Astrocyte (in vitro differentiated cells and primary cell): ENCODE results near the gene SP9. TPM values are rescaled to one million over a fixed set of nuclear protein-coding genes. Genes with fewer than 3 reads are reported as not detected.
"Not testable (repeated sequence)": the region's sequence is repeated elsewhere in the genome, so short reads cannot be mapped to it uniquely, and the experiment has no call there.

ENCODE experiments used
- DNase-seq: peaks from one replicate; pipeline ENCODE4 v3.0.0-alpha.2; 2010; ENCODE audit warnings: low read depth
- FAIRE-seq: peaks from 2 replicates; lab custom pipeline; 2011; peaks lifted over from hg19 to GRCh38; lab: Jason Lieb, UNC
- H2AFZ ChIP-seq: 2 replicates; pipeline ENCODE4 v1.6.0; 2012; ENCODE audit warnings: low read depth, low read length, inconsistent platforms
- H3K27ac ChIP-seq: 2 replicates; pipeline ENCODE4 v1.5.1; 2011; ENCODE audit warnings: low read depth, low read length, inconsistent platforms
- H3K27me3 ChIP-seq: 2 replicates; pipeline ENCODE4 v1.6.0; 2011; ENCODE audit warnings: low read length, inconsistent platforms; ENCODE audit not compliant: insufficient read depth
- H3K36me3 ChIP-seq: 2 replicates; pipeline ENCODE4 v1.5.1; 2011; ENCODE audit warnings: low read length, inconsistent platforms; ENCODE audit not compliant: insufficient read depth
- H3K4me1 ChIP-seq: 2 replicates; pipeline ENCODE4 v1.5.1; 2011; ENCODE audit warnings: low read length, inconsistent platforms; ENCODE audit not compliant: insufficient read depth
- H3K4me2 ChIP-seq: 2 replicates; pipeline ENCODE4 v1.6.0; 2012; ENCODE audit warnings: low read length, inconsistent platforms
- H3K4me3 ChIP-seq: 2 replicates; pipeline ENCODE4 v1.5.1; 2011; ENCODE audit warnings: low read depth, mild to moderate bottlenecking, low read length, inconsistent platforms; ENCODE audit not compliant: insufficient read depth
- H3K79me2 ChIP-seq: 2 replicates; pipeline ENCODE4 v1.6.0; 2012; ENCODE audit warnings: mild to moderate bottlenecking, low read length, inconsistent platforms; ENCODE audit not compliant: insufficient read depth
- H3K9ac ChIP-seq: 2 replicates; pipeline ENCODE4 v1.6.0; 2012; ENCODE audit warnings: mild to moderate bottlenecking, low read length, inconsistent platforms
- H3K9me3 ChIP-seq: 2 replicates; pipeline ENCODE4 v1.5.1; 2012; ENCODE audit warnings: low read depth, mild to moderate bottlenecking, low read length, inconsistent platforms; ENCODE audit not compliant: insufficient read depth
- H4K20me1 ChIP-seq: 2 replicates; pipeline ENCODE4 v1.6.0; 2012; ENCODE audit warnings: low read length, inconsistent platforms; ENCODE audit not compliant: insufficient read depth
- H3K27ac Mint-ChIP-seq: one replicate; pipeline ENCODE4 v1.8.0; 2021; ENCODE audit warnings: mild to moderate bottlenecking, mixed read lengths; ENCODE audit not compliant: unreplicated experiment
- H3K27me3 Mint-ChIP-seq: one replicate; pipeline ENCODE4 v1.8.0; 2021; ENCODE audit warnings: low read depth, mixed read lengths; ENCODE audit not compliant: unreplicated experiment
- H3K36me3 Mint-ChIP-seq: one replicate; pipeline ENCODE4 v1.8.0; 2021; ENCODE audit warnings: low read depth, mixed read lengths; ENCODE audit not compliant: unreplicated experiment
- H3K4me1 Mint-ChIP-seq: one replicate; pipeline ENCODE4 v1.8.0; 2021; ENCODE audit warnings: low read depth, mixed read lengths; ENCODE audit not compliant: unreplicated experiment
- H3K4me3 Mint-ChIP-seq: one replicate; pipeline ENCODE4 v1.8.0; 2021; ENCODE audit warnings: mild to moderate bottlenecking, moderate library complexity, mixed read lengths; ENCODE audit not compliant: unreplicated experiment
- H3K9me3 Mint-ChIP-seq: one replicate; pipeline ENCODE4 v1.8.0; 2021; ENCODE audit warnings: mild to moderate bottlenecking, mixed read lengths; ENCODE audit not compliant: unreplicated experiment
- EZH2 ChIP-seq: IDR thresholded peaks from 2 replicates; pipeline ENCODE4 v1.6.1; 2012; ENCODE audit warnings: mild to moderate bottlenecking, low read length, inconsistent platforms; ENCODE audit not compliant: insufficient read depth
- total RNA-seq: library from RNA; stranded (reverse); gene quantifications from 2 replicates; pipeline ENCODE4 v1.2.1, GENCODE V29; 2021
- TF ChIP-seq, protein P1 (sequence below): IDR thresholded peaks from 2 replicates; pipeline ENCODE4 v1.5.1; 2011; ENCODE audit warnings: low read depth, mild to moderate bottlenecking, inconsistent platforms, low read length, moderate library complexity; ENCODE audit not compliant: insufficient read depth

Gene SP9
- total RNA-seq, 1 donor from 2014 or later: not detected

- DNase-seq: no peak
- no peaks in the 10 kb centered on the region for H3K27me3 ChIP-seq
- no peaks in the 10 kb centered on the region for H3K4me1 ChIP-seq
- no peak overlapping the region for H3K4me3 ChIP-seq
- Mint-ChIP-seq H3K9me3 (no peaks in the 10 kb centered on the region), H3K27ac (no peak overlapping the region), H3K4me1 (no peaks in the 10 kb centered on the region), H3K27me3 (no peaks in the 10 kb centered on the region), H3K36me3 (no peaks in the 10 kb centered on the region), H3K4me3 (no peak overlapping the region)
- no peak overlapping the region for H3K27ac ChIP-seq
- no peak for FAIRE-seq
- no peaks in the 10 kb centered on the region for H3K9me3 ChIP-seq
- H3K4me2 ChIP-seq: no peak overlapping the region
- no peak overlapping the region for H3K9ac ChIP-seq
- no peak overlapping the region for H2AFZ ChIP-seq
- no peak for TF ChIP-seq EZH2
- TF ChIP-seq, protein P1, sequence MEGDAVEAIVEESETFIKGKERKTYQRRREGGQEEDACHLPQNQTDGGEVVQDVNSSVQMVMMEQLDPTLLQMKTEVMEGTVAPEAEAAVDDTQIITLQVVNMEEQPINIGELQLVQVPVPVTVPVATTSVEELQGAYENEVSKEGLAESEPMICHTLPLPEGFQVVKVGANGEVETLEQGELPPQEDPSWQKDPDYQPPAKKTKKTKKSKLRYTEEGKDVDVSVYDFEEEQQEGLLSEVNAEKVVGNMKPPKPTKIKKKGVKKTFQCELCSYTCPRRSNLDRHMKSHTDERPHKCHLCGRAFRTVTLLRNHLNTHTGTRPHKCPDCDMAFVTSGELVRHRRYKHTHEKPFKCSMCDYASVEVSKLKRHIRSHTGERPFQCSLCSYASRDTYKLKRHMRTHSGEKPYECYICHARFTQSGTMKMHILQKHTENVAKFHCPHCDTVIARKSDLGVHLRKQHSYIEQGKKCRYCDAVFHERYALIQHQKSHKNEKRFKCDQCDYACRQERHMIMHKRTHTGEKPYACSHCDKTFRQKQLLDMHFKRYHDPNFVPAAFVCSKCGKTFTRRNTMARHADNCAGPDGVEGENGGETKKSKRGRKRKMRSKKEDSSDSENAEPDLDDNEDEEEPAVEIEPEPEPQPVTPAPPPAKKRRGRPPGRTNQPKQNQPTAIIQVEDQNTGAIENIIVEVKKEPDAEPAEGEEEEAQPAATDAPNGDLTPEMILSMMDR: no peak
- no peaks in the 10 kb centered on the region for H4K20me1 ChIP-seq
- H3K79me2 ChIP-seq: no peaks in the 10 kb centered on the region
- H3K36me3 ChIP-seq: peaks cover 6% of the 10 kb centered on the region
These were observed 21.6 kb downstream of the SP9 start for GRCh38 chr2:174356347-174356746.

GRCh38 chr2:174359663-174360062 is 24.9 kb downstream of the SP9 start:
- H3K4me3 ChIP-seq, FAIRE-seq, H3K79me2 ChIP-seq, H3K9ac ChIP-seq, DNase-seq, H3K9me3 ChIP-seq, H3K27me3 Mint-ChIP-seq, H3K27ac Mint-ChIP-seq, H3K4me1 ChIP-seq, H3K27me3 ChIP-seq, H3K4me2 ChIP-seq, H3K27ac ChIP-seq, H4K20me1 ChIP-seq, H3K4me1 Mint-ChIP-seq, H3K4me3 Mint-ChIP-seq, H3K9me3 Mint-ChIP-seq, H3K36me3 ChIP-seq, H2AFZ ChIP-seq: not testable (repeated sequence)
- peaks cover 16% of the 10 kb centered on the region for H3K36me3 Mint-ChIP-seq

DNA sequence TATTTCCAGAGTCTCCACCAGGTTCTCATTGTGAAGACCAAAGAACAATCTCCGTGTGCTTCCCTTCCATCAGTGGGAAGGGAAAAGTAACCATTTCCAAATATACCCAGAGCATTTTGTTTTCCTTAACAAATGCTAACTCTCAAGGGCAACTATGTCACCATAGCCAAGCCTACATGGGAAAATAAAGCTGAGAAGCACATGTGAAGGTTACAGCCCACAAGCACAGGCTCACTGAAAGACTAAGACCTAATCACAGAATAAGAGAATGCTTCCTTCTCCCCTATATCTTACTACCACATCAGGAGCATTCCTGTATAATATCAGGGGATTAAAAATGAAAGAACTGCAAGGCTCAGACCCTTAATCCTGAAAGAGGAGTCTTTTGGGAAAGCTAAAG is 28.2 kb downstream of the SP9 start:
- Histone ChIP-seq H3K9ac (no peak overlapping the region), H4K20me1 (no peaks in the 10 kb centered on the region), H3K4me1 (no peaks in the 10 kb centered on the region), H3K36me3 (peaks cover 2% of the 10 kb centered on the region), H3K27me3 (no peaks in the 10 kb centered on the region), H3K27ac (no peak overlapping the region), H3K4me3 (no peak overlapping the region), H3K4me2 (no peak overlapping the region), H3K79me2 (no peaks in the 10 kb centered on the region), H2AFZ (no peak overlapping the region), H3K9me3 (peaks cover 5% of the 10 kb centered on the region)
- H3K36me3 Mint-ChIP-seq: peaks cover 31% of the 10 kb centered on the region
- H3K27me3 Mint-ChIP-seq: no peaks in the 10 kb centered on the region
- no peak overlapping the region for H3K4me3 Mint-ChIP-seq
- no peak overlapping the region for H3K27ac Mint-ChIP-seq
- H3K4me1 Mint-ChIP-seq: no peaks in the 10 kb centered on the region
- DNase-seq (no peak), FAIRE-seq (no peak)
- peaks cover 13% of the 10 kb centered on the region for H3K9me3 Mint-ChIP-seq
- TF ChIP-seq, protein P1: no peak
- no peak for TF ChIP-seq EZH2

GRCh38 chr2:174363492-174364225 is 28.9 kb downstream of the SP9 start:
- H3K4me1 Mint-ChIP-seq, H3K4me2 ChIP-seq, H3K9ac ChIP-seq, H3K36me3 ChIP-seq, H3K4me3 Mint-ChIP-seq, FAIRE-seq, H3K27ac ChIP-seq, DNase-seq, H3K4me3 ChIP-seq, H3K27me3 Mint-ChIP-seq, H3K9me3 ChIP-seq, H3K27ac Mint-ChIP-seq, H4K20me1 ChIP-seq, H2AFZ ChIP-seq, H3K79me2 ChIP-seq, H3K4me1 ChIP-seq, H3K27me3 ChIP-seq: not testable (repeated sequence)
- peaks cover 13% of the 10 kb centered on the region for H3K9me3 Mint-ChIP-seq
- H3K36me3 Mint-ChIP-seq: peaks cover 33% of the 10 kb centered on the region
